ENCODE measurements around the gene TRABD2B.

Gene TRABD2B

DNA sequence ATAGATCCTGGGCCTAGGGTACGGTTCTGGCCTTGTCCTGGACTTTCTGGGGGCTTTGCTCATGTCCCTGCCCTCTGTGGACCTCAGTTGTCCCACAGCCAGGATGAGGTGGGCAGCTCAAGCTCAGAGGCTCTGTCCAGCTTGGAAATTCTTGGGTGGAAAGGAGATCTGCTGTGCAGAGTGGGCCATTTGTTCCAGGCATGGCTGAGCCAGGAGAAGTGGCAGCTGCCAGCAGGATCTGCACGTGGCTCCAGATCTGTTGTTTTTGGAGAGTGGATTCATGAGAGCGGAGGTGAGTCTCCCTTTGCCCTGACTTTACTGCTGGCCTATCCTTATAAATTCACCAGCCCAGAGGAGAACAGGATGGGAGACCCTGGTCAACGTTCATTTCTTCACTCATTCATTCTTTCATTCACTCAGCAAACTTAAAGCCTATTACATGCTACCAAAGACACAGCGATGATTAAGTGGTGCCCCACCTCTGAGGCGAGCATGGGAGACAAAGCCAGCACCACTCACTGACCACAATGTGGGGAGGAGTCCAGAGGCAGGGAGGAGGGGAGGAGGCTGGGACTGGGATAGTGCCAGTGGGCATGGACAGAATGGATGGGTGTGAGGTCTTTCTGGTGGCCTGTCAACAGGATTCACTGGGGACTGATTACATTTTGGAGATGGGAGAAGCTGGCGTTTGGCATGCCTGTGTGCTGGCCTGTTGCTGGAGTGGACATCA is 205.1 kb downstream of the TRABD2B start:
- no peak for DNase-seq

- no peak for DNase-seq
Observed at GRCh38 chr1:47788761-47789160, 208.4 kb downstream of the TRABD2B start.

GRCh38 chr1:47787560-47787959 is 209.6 kb downstream of the TRABD2B start:
- no peak for DNase-seq

- peak; percentile 38 for DNase-seq
Observed at GRCh38 chr1:47786316-47786715, 210.9 kb downstream of the TRABD2B start.

DNA sequence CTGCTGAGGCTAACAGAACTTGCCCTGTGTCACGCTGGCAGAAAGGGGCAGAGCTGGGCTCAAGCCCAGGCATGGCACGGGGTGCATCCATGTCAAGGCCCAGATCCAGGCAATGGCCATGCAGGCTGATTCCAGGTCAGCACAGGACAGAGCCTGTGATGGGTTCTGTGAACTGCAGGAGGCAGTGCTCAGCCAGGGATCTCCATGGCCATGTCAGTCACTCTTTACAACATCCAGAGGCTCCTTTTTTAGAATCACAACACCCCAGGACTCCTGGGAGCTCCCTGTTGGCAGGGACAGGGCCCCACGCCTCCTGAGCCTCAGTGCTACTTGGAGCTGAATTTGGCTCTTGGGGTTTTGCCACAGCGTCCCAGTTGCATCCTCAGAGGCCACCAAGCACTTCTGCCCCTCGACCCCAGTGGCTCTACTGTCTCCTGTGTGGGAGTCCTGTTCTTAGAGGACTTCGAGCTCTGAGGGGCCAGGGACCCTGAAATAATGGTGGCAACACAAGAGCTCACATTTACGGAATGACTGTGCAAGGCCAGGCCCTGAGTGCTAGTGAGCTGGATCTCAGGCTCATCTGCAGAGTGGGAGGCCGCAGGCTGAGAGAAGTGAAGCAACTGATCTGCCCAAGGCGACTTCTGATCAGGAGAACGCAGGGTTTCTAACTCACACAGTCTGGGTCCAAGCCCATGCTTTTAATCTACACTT is 211.5 kb downstream of the TRABD2B start:
- DNase-seq, result no peak

GRCh38 chr1:47785118-47785517 is 212.1 kb downstream of the TRABD2B start:
- DNase-seq, result no peak

- DNase-seq, result no peak
Observed at GRCh38 chr1:47784497-47784822, 212.7 kb downstream of the TRABD2B start.

DNA sequence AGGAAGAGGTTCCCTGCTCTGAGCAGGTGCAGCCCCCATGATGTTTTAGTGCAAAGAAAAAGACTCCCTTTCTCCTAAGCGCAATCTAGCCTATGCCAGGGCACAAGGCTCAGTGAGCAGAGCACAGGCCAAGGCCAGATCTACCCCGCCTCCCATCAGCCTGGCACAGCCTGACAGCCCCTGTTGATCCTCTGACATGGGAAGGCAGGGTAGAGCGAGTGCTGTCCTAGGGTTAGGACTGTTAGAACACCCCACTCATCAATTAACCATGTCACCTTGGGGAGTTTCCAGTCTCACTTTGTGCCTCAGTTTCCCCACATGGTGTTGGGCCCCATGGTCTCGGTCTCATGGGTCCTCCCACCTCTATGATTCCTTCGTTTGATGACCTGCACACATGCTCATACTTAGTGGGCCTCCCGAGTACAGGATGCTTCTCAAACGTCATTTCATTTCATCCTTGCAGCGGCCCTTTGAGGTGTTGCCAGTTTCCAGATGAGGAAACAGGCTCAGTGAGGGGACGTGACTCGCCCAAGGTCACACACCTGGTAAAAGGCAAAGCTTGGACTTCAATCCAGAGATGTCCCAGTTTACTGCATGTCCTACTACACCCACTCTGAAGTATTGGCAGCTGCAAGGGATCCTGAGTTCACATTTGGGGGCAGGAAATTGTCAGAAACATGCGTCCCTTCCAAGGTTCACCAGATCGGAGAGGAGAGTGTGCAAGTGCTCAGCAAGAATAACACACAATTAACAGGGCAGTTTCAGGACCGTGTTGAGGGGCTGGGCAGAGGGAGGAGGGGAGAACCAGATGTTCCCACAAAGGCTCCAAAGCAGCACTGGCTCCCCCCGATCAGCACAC is 213.3 kb downstream of the TRABD2B start:
- DNase-seq, result no peak

DNA sequence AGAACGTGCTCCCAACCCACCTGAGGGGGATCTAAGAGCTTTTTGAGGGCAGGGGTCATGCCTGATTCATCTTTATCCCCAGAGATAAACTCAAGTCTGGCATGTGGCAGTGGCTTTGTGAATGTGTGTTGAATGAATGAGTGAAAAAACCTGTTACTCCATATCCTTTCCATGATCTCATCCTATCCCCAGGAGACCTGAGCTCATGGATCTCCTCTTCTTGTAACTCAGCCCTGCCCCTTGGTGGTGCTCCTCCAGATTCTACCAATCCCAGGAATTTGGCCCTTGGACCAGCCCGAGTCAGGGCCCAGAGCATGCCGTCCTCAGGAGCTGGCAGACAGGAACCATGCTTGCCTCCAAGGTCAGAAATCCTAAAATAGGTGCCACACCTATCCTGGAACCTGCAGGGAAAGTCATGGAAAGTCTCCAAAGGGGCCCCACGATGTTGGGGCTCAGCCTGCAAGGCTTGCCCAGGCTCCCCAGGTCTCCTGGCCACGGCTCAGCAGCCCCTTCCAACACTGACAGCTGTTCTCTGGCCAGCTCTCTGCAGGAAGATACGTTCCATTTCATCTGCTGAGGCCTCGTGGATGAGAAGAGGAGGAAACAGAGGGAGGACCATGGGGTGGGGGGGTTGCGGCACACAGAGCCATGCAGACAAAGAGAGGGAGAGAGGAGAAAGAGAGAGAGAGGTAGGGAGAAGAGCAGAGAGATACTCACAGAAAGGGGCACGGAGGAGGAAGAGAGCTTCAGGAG is 214.6 kb downstream of the TRABD2B start:
- DNase-seq, result no peak

- DNase-seq, result no peak
Observed at GRCh38 chr1:47781171-47781959, 215.8 kb downstream of the TRABD2B start.

- DNase-seq, result no peak
Observed at GRCh38 chr1:47780469-47780995, 216.7 kb downstream of the TRABD2B start.

DNA sequence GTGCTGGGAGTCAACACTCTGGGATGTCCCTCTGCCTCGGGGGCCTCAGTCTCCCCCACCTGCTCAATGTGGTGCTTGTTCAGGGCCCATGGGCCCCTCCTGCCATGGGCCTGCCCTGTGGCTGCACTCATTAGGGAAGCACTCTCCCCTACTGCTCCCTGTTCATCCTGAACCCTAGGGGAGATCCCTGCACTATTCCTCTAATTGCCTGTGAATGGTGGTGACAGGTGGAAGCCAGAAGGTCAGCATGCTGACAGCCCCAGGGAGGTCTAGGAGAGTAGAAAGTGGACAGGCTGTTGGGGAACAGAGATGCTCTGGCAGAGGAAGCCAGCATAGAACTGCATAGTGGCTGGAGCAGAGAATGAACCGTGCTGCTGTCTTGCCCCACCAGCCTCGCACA is 217.6 kb downstream of the TRABD2B start:
- DNase-seq, result no peak

GRCh38 chr1:47778280-47778679 is 218.9 kb downstream of the TRABD2B start:
- no peak for DNase-seq

- DNase-seq, result no peak
Observed at GRCh38 chr1:47777322-47777721, 219.9 kb downstream of the TRABD2B start.

GRCh38 chr1:47776667-47777131 is 220.5 kb downstream of the TRABD2B start:
- DNase-seq, result no peak

GRCh38 chr1:47774986-47775834 is 222.0 kb downstream of the TRABD2B start:
- DNase-seq, result no peak

DNA sequence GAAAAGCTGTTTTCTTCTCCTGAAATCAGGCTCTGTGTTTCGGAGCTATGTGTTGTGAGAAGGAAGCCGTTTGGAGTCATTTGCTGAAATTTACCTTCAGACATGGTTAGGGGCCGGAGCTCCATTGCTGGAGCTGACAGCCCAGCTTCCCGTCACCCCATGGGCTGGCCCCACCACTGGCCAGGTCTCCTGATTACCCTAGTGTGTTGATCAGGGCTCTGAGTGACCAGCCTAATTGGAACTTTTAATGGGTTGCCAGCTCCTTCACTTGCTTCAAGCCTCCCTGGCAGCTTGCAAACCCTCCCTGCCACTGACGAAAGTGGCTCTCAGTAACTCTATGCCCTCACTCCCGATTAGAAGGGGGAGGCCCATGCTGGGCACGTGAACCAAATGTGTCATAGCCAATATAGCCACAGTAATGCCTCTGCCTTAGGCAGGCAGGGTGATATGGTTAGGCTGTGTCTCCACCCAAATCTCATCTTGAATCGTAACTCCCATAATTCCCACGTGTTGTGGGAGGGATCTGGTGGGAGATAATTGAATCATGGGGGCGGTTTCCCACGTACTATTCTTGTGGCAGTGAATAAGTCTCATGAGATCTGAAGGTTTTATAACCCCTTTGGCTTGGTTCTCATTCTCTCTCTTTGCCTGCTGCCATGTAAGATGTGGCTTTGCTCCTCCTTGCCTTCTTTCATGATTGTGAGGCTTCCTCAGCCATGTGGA is 224.1 kb downstream of the TRABD2B start:
- no peak for DNase-seq

DNA sequence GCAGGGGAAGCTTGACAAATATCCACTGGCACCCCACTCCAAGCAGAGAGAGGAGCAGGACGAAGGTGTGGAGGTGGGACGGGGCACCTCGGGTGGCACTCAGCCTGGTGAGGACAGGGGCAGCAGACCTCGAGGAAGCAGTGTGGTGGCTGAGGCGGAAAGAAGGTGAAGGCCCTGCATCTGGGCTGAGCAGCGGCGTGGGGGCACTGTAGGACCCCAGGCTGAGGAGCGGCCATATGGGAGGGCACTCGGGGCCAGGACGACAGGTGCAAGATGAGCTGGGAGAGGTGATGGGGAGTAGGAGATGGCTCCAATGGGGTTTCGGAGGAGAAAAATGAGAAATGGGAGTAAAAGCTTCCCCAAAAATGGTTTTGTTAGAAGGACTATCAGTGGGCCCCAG is 224.9 kb downstream of the TRABD2B start:
- DNase-seq, result no peak

DNA sequence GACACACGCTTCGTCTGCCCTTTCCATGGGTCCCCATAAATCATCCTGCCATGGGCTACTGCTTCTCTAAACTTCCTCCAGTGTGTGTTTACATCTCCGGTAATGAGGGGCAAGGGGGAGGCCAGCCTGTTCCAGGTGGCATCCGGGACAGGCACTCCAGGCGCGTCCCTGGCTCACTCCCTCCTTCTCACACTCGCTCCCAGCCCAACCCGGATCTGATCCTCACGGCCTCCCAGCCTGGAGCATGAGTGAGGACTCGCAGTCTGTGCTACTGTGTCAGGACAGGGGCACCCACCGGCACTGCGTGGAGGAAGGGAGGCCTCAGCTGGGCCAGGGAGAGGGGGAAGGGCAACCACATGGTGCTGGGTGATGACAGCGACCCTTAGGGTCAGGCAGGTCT is 225.4 kb downstream of the TRABD2B start:
- DNase-seq, result no peak

DNA sequence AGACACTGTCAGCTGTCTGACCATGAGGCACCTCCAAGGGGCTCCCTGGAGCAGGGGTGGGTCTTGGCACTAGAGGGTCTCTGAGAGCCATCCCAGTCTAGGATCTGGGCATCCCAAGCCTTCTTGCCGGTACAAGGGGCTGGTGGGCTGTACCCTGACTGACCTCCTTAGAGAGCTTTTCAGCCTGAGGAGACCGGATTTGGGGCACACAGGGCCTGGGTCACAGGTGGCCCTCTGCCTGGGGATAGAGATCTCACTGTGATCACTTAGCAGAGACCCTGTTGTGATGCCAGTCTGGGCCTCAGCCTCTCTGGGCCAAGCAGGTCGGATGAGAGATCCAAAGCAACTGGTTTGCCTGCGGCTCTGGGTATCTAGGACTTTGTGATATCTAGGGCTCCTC is 227.2 kb downstream of the TRABD2B start:
- DNase-seq, result no peak

Measured in NCI-H1694 (cell line).